HEK293T (cell line): ENCODE results near the gene GTF3C4.

Experiments used
- ARNT ChIP-seq: fragments of 450-650 bp; IDR thresholded peaks from 2 replicates; pipeline ENCODE4 v1.6.1; 2017; ENCODE audit warnings: mild to moderate bottlenecking
- ELF4 ChIP-seq: fragments of 450-650 bp; IDR thresholded peaks from 2 replicates; pipeline ENCODE4 v1.6.1; 2017; ENCODE audit warnings: antibody characterized with exemption
- FOXA1 ChIP-seq: fragments of 450-650 bp; IDR thresholded peaks from 2 replicates; pipeline ENCODE4 v1.6.1; 2016; ENCODE audit warnings: mild to moderate bottlenecking
- FOXK2 ChIP-seq: fragments of 450-650 bp; IDR thresholded peaks from 2 replicates; pipeline ENCODE4 v1.6.1; 2016; ENCODE audit warnings: mild to moderate bottlenecking
- FOXM1 ChIP-seq: fragments of 450-650 bp; IDR thresholded peaks from 2 replicates; pipeline ENCODE4 v1.6.1; 2017; ENCODE audit warnings: mild to moderate bottlenecking, borderline replicate concordance
- HDGF ChIP-seq: fragments of 450-650 bp; IDR thresholded peaks from 2 replicates; pipeline ENCODE4 v1.6.1; 2017; ENCODE audit warnings: antibody characterized with exemption, borderline replicate concordance
- LEF1 ChIP-seq: fragments of 450-650 bp; IDR thresholded peaks from 2 replicates; pipeline ENCODE4 v1.6.1; 2017; ENCODE audit warnings: mild to moderate bottlenecking, borderline replicate concordance
- NFRKB ChIP-seq: fragments of 450-650 bp; IDR thresholded peaks from 2 replicates; pipeline ENCODE4 v1.6.1; 2016; ENCODE audit warnings: mild to moderate bottlenecking, moderate library complexity
- SP1 ChIP-seq: fragments of 450-650 bp; IDR thresholded peaks from 2 replicates; pipeline ENCODE4 v1.6.1; 2017
- SUZ12 ChIP-seq: fragments of 450-650 bp; IDR thresholded peaks from 2 replicates; pipeline ENCODE4 v1.6.1; 2016; ENCODE audit warnings: mild to moderate bottlenecking
- TARDBP ChIP-seq: fragments of 450-650 bp; IDR thresholded peaks from 2 replicates; pipeline ENCODE4 v1.6.1; 2016
- ZNF384 ChIP-seq: fragments of 450-650 bp; IDR thresholded peaks from 2 replicates; pipeline ENCODE4 v1.6.1; 2016
- TF ChIP-seq, protein P1 (sequence below): fragments of 450-650 bp; IDR thresholded peaks from 2 replicates; pipeline ENCODE4 v1.6.1; 2016

DNA sequence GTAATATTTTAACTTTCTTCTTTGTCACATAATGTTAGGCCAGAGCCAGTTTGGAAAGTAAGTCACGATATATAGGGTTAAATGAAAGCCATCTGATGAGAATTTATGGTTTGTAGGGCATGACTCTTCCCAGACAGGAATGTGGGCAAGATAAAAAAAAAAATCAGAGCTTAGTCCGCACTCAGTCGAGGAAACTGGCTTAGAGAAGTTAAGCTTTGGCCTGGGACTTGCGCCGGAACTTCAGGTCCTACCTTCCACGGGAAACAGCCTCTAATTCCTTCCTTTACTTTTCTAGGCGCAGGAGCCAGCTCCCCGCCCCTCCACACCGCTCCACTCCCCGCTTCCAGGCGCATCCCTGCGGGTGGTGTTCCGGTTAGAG, 956 bp upstream of the GTF3C4 start:
- TF ChIP-seq FOXA1, result no peak
- peak; percentile 61 for TF ChIP-seq ZNF384
- TF ChIP-seq ELF4, result no peak
- TF ChIP-seq SUZ12, result no peak
- no peak for TF ChIP-seq LEF1
- no peak for TF ChIP-seq TARDBP
- no peak for TF ChIP-seq FOXK2
- no peak for TF ChIP-seq SP1
- no peak for TF ChIP-seq NFRKB
- TF ChIP-seq, protein P1, sequence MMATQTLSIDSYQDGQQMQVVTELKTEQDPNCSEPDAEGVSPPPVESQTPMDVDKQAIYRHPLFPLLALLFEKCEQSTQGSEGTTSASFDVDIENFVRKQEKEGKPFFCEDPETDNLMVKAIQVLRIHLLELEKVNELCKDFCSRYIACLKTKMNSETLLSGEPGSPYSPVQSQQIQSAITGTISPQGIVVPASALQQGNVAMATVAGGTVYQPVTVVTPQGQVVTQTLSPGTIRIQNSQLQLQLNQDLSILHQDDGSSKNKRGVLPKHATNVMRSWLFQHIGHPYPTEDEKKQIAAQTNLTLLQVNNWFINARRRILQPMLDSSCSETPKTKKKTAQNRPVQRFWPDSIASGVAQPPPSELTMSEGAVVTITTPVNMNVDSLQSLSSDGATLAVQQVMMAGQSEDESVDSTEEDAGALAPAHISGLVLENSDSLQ, result no peak
- no peak for TF ChIP-seq FOXM1
- no peak for TF ChIP-seq HDGF
- no peak for TF ChIP-seq ARNT
